Right lobe of liver (tissue), 6 donors: ENCODE data around the gene HOXB4. TPM values are rescaled to one million over a fixed set of nuclear protein-coding genes. Genes with fewer than 3 reads are reported as not detected.
A peak's percentile ranks its signal among the peaks of the same experiment; 100 is the strongest.

Experiments
- ATAC-seq, 4 donors: fragments of 200-7000 bp; cut with Tn5 transposase; one replicate each; pipeline ENCODE4 v1.9.1; 2020; ENCODE audit warnings: mild to moderate bottlenecking in 4 of 4, moderate library complexity in 4 of 4
- DNase-seq, 3 donors: peaks; one replicate each; pipeline ENCODE4 v3.0.0-alpha.2; 2020
- H3K27ac ChIP-seq, 3 donors: fragments of 200-600 bp; one replicate each; pipeline ENCODE4 v1.8.0; 2022
- H3K27me3 ChIP-seq, 2 donors: fragments of 200-600 bp; one replicate each; pipeline ENCODE4 v1.8.0; 2022
- H3K36me3 ChIP-seq, 4 donors: fragments of 200-600 bp; sonication (generic) in 1 of 4; one replicate each; pipeline versions ENCODE4 v1.5.1 to v1.8.0; 2017 to 2022; ENCODE audit warnings: control low read depth in 1 of 4
- H3K4me1 ChIP-seq, 4 donors: fragments of 200-600 bp; sonication (generic) in 1 of 4; one replicate each; pipeline versions ENCODE4 v1.5.1 to v1.8.0; 2017 to 2022; ENCODE audit warnings: control low read depth in 1 of 4
- H3K4me3 ChIP-seq, 3 donors: fragments of 200-600 bp; one replicate each; pipeline ENCODE4 v1.8.0; 2022
- H3K9me3 ChIP-seq, 4 donors: fragments of 200-600 bp; sonication (generic) in 1 of 4; one replicate each; pipeline versions ENCODE4 v1.5.1 to v1.8.0; 2017 to 2022; ENCODE audit warnings: control low read depth in 1 of 4
- POLR2A ChIP-seq: fragments of 450-650 bp; IDR thresholded peaks from one replicate; pipeline ENCODE4 v1.6.1; 2017; ENCODE audit warnings: antibody characterized with exemption, mild to moderate bottlenecking
- WGBS: methylation state at CpG from one replicate; pipeline ENCODE4 v1.1.6; 2018; ENCODE audit warnings: low coverage, low lambda C conversion rate; ENCODE audit not compliant: insufficient coverage; ENCODE audit errors: missing lambda C conversion rate; 5-methylcytosine and 5-hydroxymethylcytosine counted together
- intact Hi-C, 2 donors: fragments of 100-400 bp; cut with DNase I; formaldehyde crosslinking; loops; one replicate each; pipeline versions ENCODE4 v1.11.2 to v1.14.1; 2022
- total RNA-seq, 6 experiments: library from RNA; depleted of rRNA in 2 of 6; stranded (reverse); fragments of >200 nt in 2 of 6; fragmentation: NEBNext Ultra II Directional in 3 of 6; extraction: Animal tissue kit (Norgen Biotek cat#: 25700) in 3 of 6; gene quantifications; one replicate each; pipeline versions ENCODE4 v1.1.0 to v1.2.4, GENCODE V29; 2016 to 2023
- TF ChIP-seq, protein P1 (sequence below), 4 donors: fragments of 200-600 bp in 3 of 4; fragments of 450-650 bp in 1 of 4; IDR thresholded peaks; one replicate each; pipeline versions ENCODE4 v1.5.1 to v1.8.0; 2016 to 2022; ENCODE audit warnings: antibody characterized with exemption in 4 of 4, mild to moderate bottlenecking in 2 of 4
- donor health status: DM: no; HTN: yes; CAD: no.
- donor health status: DM: no; HTN: no; CAD: no.
- donor health status: DM: no; HTN: no; CAD: no.
- donor health status: DM: no; HTN: yes; CAD: no.
- donor health status: DM: no; HTN: yes; CAD: no.

The HOXB4 gene
- total RNA-seq, 6 experiments from 2014 or later, result 0.31 to 1.1 (median 0.68) TPM

- Histone ChIP-seq H3K4me1 (peaks cover 0 to 11% (median 2%) of the 10 kb centered on the region in 4 donors), H3K36me3 (no peaks in the 10 kb centered on the region), H3K27me3 (peaks cover 29 to 81% of the 10 kb centered on the region in 2 donors), H3K27ac (no peak within 1 kb of the TSS), H3K4me3 (no peak within 1 kb of the TSS), H3K9me3 (no peaks in the 10 kb centered on the region)
- DNase-seq (no peak), ATAC-seq (no peak)
- TF ChIP-seq, protein P1, sequence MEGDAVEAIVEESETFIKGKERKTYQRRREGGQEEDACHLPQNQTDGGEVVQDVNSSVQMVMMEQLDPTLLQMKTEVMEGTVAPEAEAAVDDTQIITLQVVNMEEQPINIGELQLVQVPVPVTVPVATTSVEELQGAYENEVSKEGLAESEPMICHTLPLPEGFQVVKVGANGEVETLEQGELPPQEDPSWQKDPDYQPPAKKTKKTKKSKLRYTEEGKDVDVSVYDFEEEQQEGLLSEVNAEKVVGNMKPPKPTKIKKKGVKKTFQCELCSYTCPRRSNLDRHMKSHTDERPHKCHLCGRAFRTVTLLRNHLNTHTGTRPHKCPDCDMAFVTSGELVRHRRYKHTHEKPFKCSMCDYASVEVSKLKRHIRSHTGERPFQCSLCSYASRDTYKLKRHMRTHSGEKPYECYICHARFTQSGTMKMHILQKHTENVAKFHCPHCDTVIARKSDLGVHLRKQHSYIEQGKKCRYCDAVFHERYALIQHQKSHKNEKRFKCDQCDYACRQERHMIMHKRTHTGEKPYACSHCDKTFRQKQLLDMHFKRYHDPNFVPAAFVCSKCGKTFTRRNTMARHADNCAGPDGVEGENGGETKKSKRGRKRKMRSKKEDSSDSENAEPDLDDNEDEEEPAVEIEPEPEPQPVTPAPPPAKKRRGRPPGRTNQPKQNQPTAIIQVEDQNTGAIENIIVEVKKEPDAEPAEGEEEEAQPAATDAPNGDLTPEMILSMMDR (IDR thresholded peaks at IDR 0.05), result no peak
- intact Hi-C loops, result loop anchor here in 1 of 2 donors (10.0 kb wide), 1 partner anchor 271 kb away; no protein-coding TSS in a partner anchor
- WGBS, result 9% methylated on average over 41 of the region's 41 CpGs
These were observed 37.2 kb upstream of the HOXB4 start, which contains the start of gene HOXB8 for GRCh38 chr17:48615047-48615962. TSS of gene HOXB8 (minus strand) at chr17:48615292. CDS start at chr17:48614704, 588 bp downstream.

DNA sequence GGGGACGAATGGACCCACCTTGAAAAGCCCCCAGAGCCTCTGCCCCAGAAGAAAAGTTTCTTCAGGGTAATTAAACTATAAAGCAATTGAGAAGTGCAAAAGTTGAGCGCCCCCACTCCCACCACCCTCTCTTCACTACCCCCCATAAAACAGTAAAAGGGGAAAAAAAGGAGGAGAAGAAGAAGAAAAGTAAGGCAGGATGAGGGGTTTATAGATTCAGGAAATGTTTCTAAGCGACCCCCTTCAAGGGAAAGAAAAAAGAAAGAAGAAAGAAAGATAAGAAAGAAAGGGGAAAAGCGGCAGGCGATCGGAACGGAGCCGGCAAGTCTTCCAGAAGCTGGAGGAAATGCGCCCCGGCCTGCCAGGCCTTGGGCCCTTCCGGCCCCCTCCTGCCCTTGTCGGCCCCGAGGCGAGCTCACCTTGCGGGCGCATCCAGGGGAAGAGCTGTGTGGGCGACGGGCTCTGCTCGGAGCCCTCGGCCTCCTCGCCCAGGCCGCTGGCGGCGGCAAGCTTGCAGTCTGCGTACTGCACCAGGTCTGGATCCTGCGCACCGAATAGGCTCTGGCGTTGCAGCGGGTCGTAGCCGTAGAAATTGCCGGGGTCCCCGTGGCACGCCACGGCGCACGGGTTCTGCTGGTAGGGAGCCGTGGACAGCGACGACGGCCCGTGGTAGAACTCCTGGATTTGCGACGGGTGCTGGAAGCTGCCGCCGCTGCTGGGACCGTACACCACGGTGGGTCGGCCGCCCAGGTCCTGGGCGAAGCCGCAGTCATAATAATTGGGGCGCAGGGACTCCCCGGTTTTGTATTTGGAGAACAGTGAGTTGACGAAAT lies 35.9 kb upstream of the HOXB4 start:
- Histone ChIP-seq H3K4me1 (peaks cover 0 to 13% (median 2%) of the 10 kb centered on the region in 4 donors), H3K27ac (no peak overlapping the region), H3K36me3 (no peaks in the 10 kb centered on the region), H3K4me3 (no peak overlapping the region), H3K9me3 (no peaks in the 10 kb centered on the region), H3K27me3 (peaks cover 32 to 82% of the 10 kb centered on the region in 2 donors)
- 4% methylated on average over 27 of the region's 55 CpGs for WGBS
- no peak for ATAC-seq
- DNase-seq, result no peak
- no peak for TF ChIP-seq POLR2A
- TF ChIP-seq, protein P1 (IDR thresholded peaks at IDR 0.05), result no peak
- intact Hi-C loops, result loop anchor here in 1 of 2 donors (10.0 kb wide), 1 partner anchor 269 kb away; no protein-coding TSS in a partner anchor

DNA sequence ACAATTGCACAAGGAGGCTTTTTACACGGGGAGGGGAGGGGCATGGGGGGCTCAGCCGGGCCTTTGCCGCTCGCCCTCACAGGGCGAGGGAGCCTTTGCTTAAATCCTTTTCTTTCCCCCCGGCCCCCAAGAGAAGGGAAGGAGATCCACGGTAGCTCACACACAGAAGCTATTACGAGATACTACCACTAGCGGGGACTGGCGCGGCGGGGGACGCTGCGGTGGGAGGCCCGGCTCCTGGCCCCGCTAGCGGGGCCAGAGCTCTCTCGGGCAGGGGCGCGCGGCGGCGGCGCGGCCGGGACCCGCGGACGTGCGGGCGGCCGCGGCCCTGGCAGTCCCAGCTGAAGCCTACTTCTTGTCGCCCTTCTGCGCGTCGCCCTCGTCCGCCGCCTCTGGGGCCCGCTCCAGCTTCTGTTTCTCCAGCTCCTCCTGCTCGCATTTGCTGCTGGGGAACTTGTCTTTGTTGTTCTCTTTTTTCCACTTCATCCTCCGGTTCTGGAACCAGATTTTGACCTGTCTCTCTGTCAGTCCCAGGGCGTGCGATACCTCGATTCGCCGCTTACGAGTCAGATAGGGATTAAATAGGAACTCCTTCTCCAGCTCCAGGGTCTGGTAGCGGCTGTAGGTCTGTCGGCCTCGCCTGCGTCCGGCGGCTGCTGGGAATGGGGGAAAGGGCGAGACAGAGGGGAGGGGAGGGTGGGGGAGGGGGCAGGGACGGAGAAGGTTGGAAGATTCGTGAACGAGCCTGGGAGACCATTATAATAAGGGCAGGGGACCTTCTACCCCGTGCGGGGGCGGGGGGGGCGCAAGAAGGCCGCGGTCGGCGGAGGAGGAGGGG lies 34.9 kb upstream of the HOXB4 start:
- H3K27ac ChIP-seq, result no peak overlapping the region

More for the DNA sequence above, 34.9 kb upstream of the HOXB4 start:
- H3K4me3 ChIP-seq, result no peak overlapping the region
- intact Hi-C loops, result loop anchor here in 1 of 2 donors (10.0 kb wide), 1 partner anchor 268 kb away; no protein-coding TSS in a partner anchor
- peaks cover 0 to 13% (median 2%) of the 10 kb centered on the region in 4 donors for H3K4me1 ChIP-seq
- ATAC-seq (peak; percentile 21 to 58 (median 44)), DNase-seq (peak in 1 of 3 donors; percentile 22)
- H3K9me3 ChIP-seq, result no peaks in the 10 kb centered on the region
- 6% methylated on average over 39 of the region's 67 CpGs for WGBS
- H3K27me3 ChIP-seq, result peaks cover 35 to 82% of the 10 kb centered on the region in 2 donors
- no peaks in the 10 kb centered on the region for H3K36me3 ChIP-seq
- TF ChIP-seq, protein P1 (IDR thresholded peaks at IDR 0.05), result peak in 1 of 4 donors; percentile 11
- no peak for TF ChIP-seq POLR2A
